RWPE2 (cell line): ENCODE measurements around the gene ZNF20.

Experiments
- ATAC-seq: fragments of 200-7000 bp; cut with Tn5 transposase; 3 replicates; pipeline ENCODE4 v1.9.1; 2021; ENCODE audit warnings: low read depth
- DNase-seq: peaks from one replicate; pipeline ENCODE4 v3.0.0-alpha.2; 2020; ENCODE audit warnings: low spot score
- H3K27ac ChIP-seq: fragments of 450-650 bp; 2 replicates; pipeline ENCODE4 v1.5.1; 2017; ENCODE audit warnings: mild to moderate bottlenecking; ENCODE audit not compliant: poor library complexity, severe bottlenecking
- H3K27me3 ChIP-seq: fragments of 250-450 bp; sonication (Bioruptor Pico); 2 replicates; pipeline ENCODE4 v1.5.1; 2021; ENCODE audit warnings: mild to moderate bottlenecking, moderate library complexity; ENCODE audit not compliant: insufficient read depth, poor library complexity, severe bottlenecking
- H3K36me3 ChIP-seq: fragments of 250-450 bp; sonication (Bioruptor Pico); 2 replicates; pipeline ENCODE4 v1.5.1; 2020; ENCODE audit warnings: low read depth, mild to moderate bottlenecking, moderate library complexity
- H3K4me1 ChIP-seq: fragments of 250-450 bp; sonication (Bioruptor Pico); 2 replicates; pipeline ENCODE4 v1.5.1; 2021; ENCODE audit warnings: mild to moderate bottlenecking, moderate library complexity; ENCODE audit not compliant: insufficient read depth, poor library complexity, severe bottlenecking
- H3K4me3 ChIP-seq: fragments of 250-450 bp; sonication (Bioruptor Pico); 2 replicates; pipeline ENCODE4 v1.5.1; 2021; ENCODE audit warnings: mild to moderate bottlenecking, moderate library complexity; ENCODE audit not compliant: severe bottlenecking
- H3K9me3 ChIP-seq: fragments of 250-450 bp; sonication (Bioruptor Pico); 2 replicates; pipeline ENCODE4 v1.5.1; 2021; ENCODE audit warnings: mild to moderate bottlenecking, moderate library complexity; ENCODE audit not compliant: severe bottlenecking
- CTCF ChIP-seq: fragments of 450-650 bp; IDR thresholded peaks from one replicate; pipeline ENCODE4 v1.5.1; 2017; ENCODE audit warnings: mild to moderate bottlenecking, moderate library complexity; ENCODE audit not compliant: poor library complexity, severe bottlenecking

The ZNF20 gene

GRCh38 chr19:12139885-12140544 lies at the start of gene ZNF20:
Gene ZNF20, minus strand, starts transcription at chr19:12140350. Its CDS starts 168 bp downstream, at chr19:12140182.
- no peaks in the 10 kb centered on the region for H3K27me3 ChIP-seq
- H3K4me3 ChIP-seq: peak within 1 kb of the TSS; percentile 71
- peak within 1 kb of the TSS; percentile 45 for H3K27ac ChIP-seq
- peaks cover 5% of the 10 kb centered on the region for H3K9me3 ChIP-seq
- DNase-seq (peak; percentile 93), ATAC-seq (peak; percentile 94)
- peaks cover 35% of the 10 kb centered on the region for H3K36me3 ChIP-seq
- H3K4me1 ChIP-seq: no peaks in the 10 kb centered on the region
- no peak for TF ChIP-seq CTCF

- Histone ChIP-seq H3K36me3 (peaks cover 39% of the 10 kb centered on the region), H3K27me3 (no peaks in the 10 kb centered on the region), H3K4me3 (no peak overlapping the region), H3K4me1 (no peaks in the 10 kb centered on the region), H3K27ac (no peak overlapping the region), H3K9me3 (peaks cover 12% of the 10 kb centered on the region)
- no peak for DNase-seq
- ATAC-seq: no peak
- no peak for TF ChIP-seq CTCF
Observed at GRCh38 chr19:12187625-12188024, 47.5 kb upstream of the ZNF20 start.

GRCh38 chr19:12180377-12180776 lies 40.2 kb upstream of the ZNF20 start:
- Histone ChIP-seq H3K9me3 (peaks cover 3% of the 10 kb centered on the region), H3K36me3 (peaks cover 7% of the 10 kb centered on the region; the same call in 1 of the 2 replicates)

GRCh38 chr19:12166626-12167025 lies 26.5 kb upstream of the ZNF20 start:
- Histone ChIP-seq H3K36me3 (peaks cover 18% of the 10 kb centered on the region), H3K27me3 (no peaks in the 10 kb centered on the region), H3K9me3 (no peaks in the 10 kb centered on the region), H3K27ac (no peak overlapping the region), H3K4me3 (no peak overlapping the region), H3K4me1 (no peaks in the 10 kb centered on the region)
- no peak for DNase-seq
- no peak for ATAC-seq
- TF ChIP-seq CTCF: no peak

More at GRCh38 chr19:12180377-12180776, 40.2 kb upstream of the ZNF20 start:
- no peaks in the 10 kb centered on the region for H3K4me1 ChIP-seq
- H3K4me3 ChIP-seq: no peak overlapping the region
- H3K27me3 ChIP-seq: no peaks in the 10 kb centered on the region
- no peak for ATAC-seq
- no peak for TF ChIP-seq CTCF
- DNase-seq: no peak
- no peak overlapping the region for H3K27ac ChIP-seq

GRCh38 chr19:12163826-12164225 lies 23.7 kb upstream of the ZNF20 start:
- H3K36me3 ChIP-seq: peaks cover 13% of the 10 kb centered on the region
- peak overlapping the region; percentile 85 for H3K4me3 ChIP-seq
- DNase-seq: no peak
- no peaks in the 10 kb centered on the region for H3K4me1 ChIP-seq
- no peaks in the 10 kb centered on the region for H3K27me3 ChIP-seq
- no peak for ATAC-seq
- no peaks in the 10 kb centered on the region for H3K9me3 ChIP-seq
- H3K27ac ChIP-seq: peak overlapping the region; percentile 78
- TF ChIP-seq CTCF: no peak
